ENCODE data around the gene MYBBP1A. TPM values are rescaled to one million over a fixed set of nuclear protein-coding genes. Genes with fewer than 3 reads are reported as not detected.

Gene MYBBP1A
- total and polyA plus RNA-seq, 2 of the 13 experiments (the other 11 are each of a cell fraction or from before 2014, with no cell fraction given), result 18.6 to 54.8 TPM

GRCh38 chr17:4557626-4558346 is 2.6 kb upstream of the MYBBP1A start:
- H3K4me2 ChIP-seq (ENCODE audit: low read depth, low read length), result no peak overlapping the region
- no peak for DNase-seq (ENCODE audit: low spot score)
- no peak for FAIRE-seq
- no peak overlapping the region for H3K4me3 ChIP-seq (replicated peaks in 1 of 3; ENCODE audit: insufficient read depth in 1 of 3, low read depth in 2 of 3, low read length in 3 of 3)
- peaks cover 66% of the 10 kb centered on the region for H3K4me1 ChIP-seq (ENCODE audit: insufficient read depth, low read length)
- H3K9ac ChIP-seq (ENCODE audit: insufficient read depth, low read depth, low read length), result no peak overlapping the region
- ATAC-seq, result no peak
- in situ Hi-C loops (cut with HindIII; ENCODE audit: extremely low pct_ligation_motif_present, low pct_unique_long_range_greater_than_20kb), result loop anchor here (10.0 kb wide), 1 partner anchor 337 kb away; the partner anchor contains the start of gene C17orf107
- H3K36me3 ChIP-seq (replicated peaks in 1 of 2; ENCODE audit: control insufficient read depth in 1 of 2, insufficient read depth in 2 of 2, low read length in 2 of 2), result peaks cover 2 to 9% of the 10 kb centered on the region in 2 experiments; a peak in 3 of 5 replicates
- H4K20me1 ChIP-seq (ENCODE audit: insufficient read depth, low read length), result no peaks in the 10 kb centered on the region
- 64% methylated on average over 6 of the region's 6 CpGs for WGBS (ENCODE audit: low lambda C conversion rate)
- intact Hi-C loops (cut with micrococcal nuclease; ENCODE audit: unreplicated experiment), result no loop called here
- no TSS peak for BruUV-seq (replicated peaks)
- CTCF ChIA-PET (ENCODE audit: low intra/inter-chr PET ratio, low total read pairs), result no interaction called here
- H3K79me2 ChIP-seq (ENCODE audit: insufficient read depth, low read length), result peaks cover 16% of the 10 kb centered on the region
- H3K27ac ChIP-seq (ENCODE audit: extremely low read length, insufficient read depth, low read length), result no peak overlapping the region
- TF ChIP-seq FOXA1 (IDR thresholded peaks at IDR 0.05) (no peak), FOXA1 (CRISPR knock-in tag; IDR thresholded peaks at IDR 0.05) (no peak), HNF4G (IDR thresholded peaks at IDR 0.05; ENCODE audit: borderline replicate concordance, low read depth, low read length) (no peak), HNF4G (CRISPR knock-in tag; IDR thresholded peaks at IDR 0.05; ENCODE audit: borderline replicate concordance, low read depth) (no peak), ZNF687 (CRISPR knock-in tag; IDR thresholded peaks at IDR 0.05) (no peak), PPARG (CRISPR knock-in tag; conservative IDR thresholded peaks at IDR 0.05) (no peak), THAP8 (CRISPR knock-in tag; IDR thresholded peaks at IDR 0.05; ENCODE audit: borderline replicate concordance) (no peak), SNAPC5 (CRISPR knock-in tag; IDR thresholded peaks at IDR 0.05; ENCODE audit: borderline replicate concordance) (no peak), BCL3 (CRISPR knock-in tag; IDR thresholded peaks at IDR 0.05) (no peak), REPIN1 (CRISPR knock-in tag; IDR thresholded peaks at IDR 0.05; ENCODE audit: borderline replicate concordance, low read depth) (no peak), FOXC1 (CRISPR knock-in tag; IDR thresholded peaks at IDR 0.05; ENCODE audit: borderline replicate concordance) (no peak), AHR (CRISPR knock-in tag; IDR thresholded peaks at IDR 0.05) (no peak), TOE1 (CRISPR knock-in tag; IDR thresholded peaks at IDR 0.05) (no peak), ZNF576 (CRISPR knock-in tag; IDR thresholded peaks at IDR 0.05) (no peak), PHB2 (IDR thresholded peaks at IDR 0.05; ENCODE audit: partially characterized antibody) (no peak), ZNF501 (CRISPR knock-in tag; IDR thresholded peaks at IDR 0.05) (no peak), ZBTB21 (CRISPR knock-in tag; IDR thresholded peaks at IDR 0.05) (no peak), SRSF9 (IDR thresholded peaks at IDR 0.05; ENCODE audit: borderline replicate concordance, insufficient read depth, low read depth, low read length, poor library complexity, severe bottlenecking) (no peak)
- no peak overlapping the region for H2AFZ ChIP-seq (ENCODE audit: low read length)
- POLR2A ChIA-PET, result interaction anchor here (0.8 to 3.2 kb wide), 2 partner anchors 9 to 19 kb away, joined by 3 to 21 read pairs; no protein-coding TSS in a partner anchor
- H3K27me3 ChIP-seq (ENCODE audit: control insufficient read depth in 1 of 2, insufficient read depth in 2 of 2, low read length in 2 of 2), result no peaks in the 10 kb centered on the region
- no peaks in the 10 kb centered on the region for H3K9me3 ChIP-seq (ENCODE audit: low read length)
